GM10266 (cell line): Measurements from ENCODE around the gene SHANK2.

ENCODE experiments used
- DNase-seq: peaks from one replicate; pipeline ENCODE4 v3.0.0; 2012; ENCODE audit errors: extremely low spot score
- TF ChIP-seq, protein P1 (sequence below): IDR thresholded peaks from 2 replicates; pipeline ENCODE4 v1.5.1; 2012; ENCODE audit warnings: mild to moderate bottlenecking, low read depth; ENCODE audit not compliant: control insufficient read depth, insufficient read depth; ENCODE audit errors: missing control alignments

SHANK2 gene

DNA sequence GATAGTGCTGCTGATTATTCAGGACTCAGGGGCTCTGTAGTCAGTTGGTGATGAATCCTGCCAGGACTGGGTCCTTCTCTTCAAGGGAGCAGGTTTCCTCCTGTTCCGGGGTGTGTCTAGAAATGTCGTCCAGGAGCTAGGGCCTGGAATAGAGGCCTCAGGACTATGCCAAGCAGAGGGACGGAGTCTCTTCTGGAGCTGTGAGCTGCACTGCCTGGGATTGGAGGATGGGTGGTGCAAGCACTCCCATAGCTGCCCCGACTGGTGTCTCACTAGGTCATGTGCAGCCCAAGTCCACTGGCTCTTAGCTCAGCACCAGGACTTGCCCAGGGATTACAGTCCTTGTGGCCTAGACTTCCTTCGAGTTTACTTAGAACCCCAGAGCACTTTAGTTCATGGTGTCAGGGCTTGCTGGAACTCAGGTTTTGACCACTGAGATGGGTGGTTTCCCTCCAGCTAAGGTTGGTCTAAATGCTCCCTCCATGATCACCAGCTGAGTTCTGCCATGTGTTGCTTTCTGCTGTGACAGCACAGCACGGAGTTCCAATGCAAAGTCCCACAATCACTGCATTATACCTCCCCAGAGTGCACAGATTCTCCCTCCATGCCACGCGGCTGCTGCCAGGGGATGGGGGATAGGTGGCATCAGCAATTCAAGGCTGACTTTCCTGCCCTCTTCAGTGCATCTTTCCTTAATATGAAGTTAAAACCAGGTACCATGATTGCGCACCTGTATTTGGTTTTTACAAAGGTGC is 42.6 kb upstream of the SHANK2 start:
- no peak for DNase-seq
- TF ChIP-seq, protein P1, sequence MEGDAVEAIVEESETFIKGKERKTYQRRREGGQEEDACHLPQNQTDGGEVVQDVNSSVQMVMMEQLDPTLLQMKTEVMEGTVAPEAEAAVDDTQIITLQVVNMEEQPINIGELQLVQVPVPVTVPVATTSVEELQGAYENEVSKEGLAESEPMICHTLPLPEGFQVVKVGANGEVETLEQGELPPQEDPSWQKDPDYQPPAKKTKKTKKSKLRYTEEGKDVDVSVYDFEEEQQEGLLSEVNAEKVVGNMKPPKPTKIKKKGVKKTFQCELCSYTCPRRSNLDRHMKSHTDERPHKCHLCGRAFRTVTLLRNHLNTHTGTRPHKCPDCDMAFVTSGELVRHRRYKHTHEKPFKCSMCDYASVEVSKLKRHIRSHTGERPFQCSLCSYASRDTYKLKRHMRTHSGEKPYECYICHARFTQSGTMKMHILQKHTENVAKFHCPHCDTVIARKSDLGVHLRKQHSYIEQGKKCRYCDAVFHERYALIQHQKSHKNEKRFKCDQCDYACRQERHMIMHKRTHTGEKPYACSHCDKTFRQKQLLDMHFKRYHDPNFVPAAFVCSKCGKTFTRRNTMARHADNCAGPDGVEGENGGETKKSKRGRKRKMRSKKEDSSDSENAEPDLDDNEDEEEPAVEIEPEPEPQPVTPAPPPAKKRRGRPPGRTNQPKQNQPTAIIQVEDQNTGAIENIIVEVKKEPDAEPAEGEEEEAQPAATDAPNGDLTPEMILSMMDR, result no peak

DNA sequence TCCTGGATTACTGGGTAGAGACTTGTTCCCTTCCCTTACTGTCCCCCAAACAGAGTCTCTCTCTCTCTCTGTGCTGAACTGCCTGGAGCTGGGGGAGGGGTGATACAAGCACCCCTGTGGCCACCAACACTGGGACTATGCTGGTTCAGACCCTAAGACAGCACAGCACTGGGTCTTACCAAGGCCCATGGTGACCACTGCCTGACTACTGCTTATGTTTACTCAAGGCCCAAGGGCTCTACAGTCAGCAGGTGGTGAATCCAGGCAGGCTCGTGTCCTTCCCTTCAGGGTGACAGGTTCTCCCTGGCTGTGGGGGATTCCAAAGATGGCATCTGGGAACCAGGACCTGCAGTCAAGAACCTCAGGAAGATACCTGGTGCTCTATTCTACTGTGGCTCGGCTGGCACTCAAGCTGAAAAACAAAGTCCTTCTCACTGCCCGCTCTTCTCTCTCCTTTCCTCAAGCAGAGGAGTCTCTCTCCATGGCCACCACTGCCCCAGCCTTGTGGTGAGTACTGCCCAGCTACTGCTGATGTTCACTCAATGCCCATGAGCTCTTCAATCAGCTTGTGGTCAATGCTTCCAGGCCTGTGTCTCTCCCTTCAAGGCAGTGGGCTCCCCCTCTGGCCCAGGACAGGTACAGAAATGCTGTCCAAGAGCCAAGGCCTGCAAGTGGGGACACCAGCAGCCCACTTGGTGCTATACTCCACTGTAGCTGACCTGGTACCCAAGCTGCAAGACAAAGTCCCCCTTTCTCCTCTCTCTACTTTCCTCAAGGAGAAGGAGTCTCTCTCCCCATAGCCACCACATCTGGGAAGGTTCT is 41.8 kb upstream of the SHANK2 start:
- TF ChIP-seq, protein P1, result no peak

DNA sequence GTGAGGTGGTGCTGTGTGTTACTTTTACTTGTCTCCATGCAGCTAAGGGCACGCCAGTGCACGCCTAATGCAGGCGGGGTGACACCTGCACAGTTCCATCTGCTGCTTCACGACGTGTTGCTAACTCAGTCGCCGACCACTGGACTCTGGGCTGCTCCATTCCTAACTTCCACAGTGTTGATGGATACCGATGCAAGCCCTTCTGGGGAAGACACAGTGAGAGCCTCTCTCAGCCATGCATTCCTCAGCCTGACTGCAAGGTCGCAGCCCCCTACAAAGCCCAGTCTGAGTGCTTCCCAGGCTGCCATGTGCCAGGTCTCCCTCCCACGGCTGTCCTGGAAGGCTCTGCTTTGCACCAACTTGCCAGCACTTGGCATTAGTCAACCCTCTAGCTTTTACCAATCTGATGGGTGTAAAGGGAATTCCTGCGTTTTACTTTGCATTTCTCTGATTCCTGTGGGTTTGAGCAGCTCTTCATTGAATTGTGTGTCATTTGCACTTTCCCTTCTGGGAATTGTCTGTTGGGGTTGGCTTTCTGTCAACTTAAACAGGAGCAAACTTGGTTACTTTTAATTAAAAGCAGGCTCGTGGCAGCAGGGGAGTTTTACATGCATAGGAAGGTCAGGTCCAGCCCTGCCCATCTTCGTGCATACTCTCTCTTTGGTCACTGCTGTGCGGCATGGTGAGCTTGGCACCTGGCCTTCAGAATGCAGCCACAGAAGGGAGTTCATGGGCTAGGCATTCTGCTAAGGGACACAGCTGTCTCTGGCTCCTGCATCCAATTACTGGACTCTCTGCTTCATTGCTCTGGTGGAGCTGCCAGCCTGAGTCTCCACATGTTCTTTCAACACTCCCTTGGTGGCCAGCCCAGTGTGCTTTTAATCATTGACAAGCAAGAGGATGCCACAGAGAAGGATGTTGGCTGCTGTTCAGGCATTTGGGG is 34.6 kb upstream of the SHANK2 start:
- no peak for DNase-seq
- TF ChIP-seq, protein P1, result no peak

More for the DNA sequence above, 41.8 kb upstream of the SHANK2 start:
- DNase-seq, result no peak

DNA sequence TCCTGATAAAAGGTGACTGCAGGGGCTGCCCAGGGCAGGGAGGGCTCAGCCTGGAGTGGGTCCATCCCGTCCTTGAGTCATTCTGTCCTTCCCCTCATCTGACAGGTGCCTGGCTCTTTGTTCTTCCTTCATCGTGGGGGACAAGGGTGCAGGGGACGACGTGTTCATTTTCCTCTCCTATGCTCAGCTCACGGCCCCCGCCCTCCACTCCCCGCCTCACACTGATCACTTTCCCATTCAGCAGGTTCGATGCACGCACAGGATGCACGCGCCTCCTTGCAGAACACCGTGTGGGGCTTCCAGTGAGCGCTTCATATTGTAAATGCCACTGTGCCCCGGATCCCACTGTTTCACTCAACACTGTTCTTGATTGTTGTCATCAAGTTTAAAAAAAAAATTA is 32.7 kb upstream of the SHANK2 start:
- TF ChIP-seq, protein P1, result no peak
- no peak for DNase-seq

DNA sequence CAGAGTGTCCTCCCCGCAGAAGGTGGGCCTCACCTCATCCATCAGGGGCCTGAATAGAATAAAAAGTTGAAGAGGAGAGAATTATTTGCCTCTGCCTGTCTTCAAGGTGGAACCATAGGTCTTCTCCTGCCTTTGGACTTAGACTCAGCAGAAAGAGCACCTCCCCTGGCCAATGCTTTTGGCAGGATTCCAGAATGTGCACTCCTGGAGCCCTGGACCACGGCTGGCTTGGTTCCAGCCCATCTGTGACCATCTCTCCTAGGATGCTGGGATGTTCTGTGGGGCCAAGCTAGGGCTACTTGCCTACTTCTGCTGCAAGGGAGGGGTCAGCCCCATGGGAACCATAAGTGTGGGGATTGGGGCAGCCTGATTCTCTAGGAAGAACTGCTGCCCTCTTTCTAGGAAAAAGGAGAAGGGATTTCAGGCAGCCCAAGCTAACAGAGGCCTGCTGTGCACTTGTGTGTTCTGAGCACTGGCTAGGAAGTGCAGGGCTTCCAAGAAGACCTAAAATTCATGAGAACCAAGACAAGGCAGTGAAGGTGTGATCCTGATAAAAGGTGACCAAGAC is 32.2 kb upstream of the SHANK2 start:
- no peak for DNase-seq
- TF ChIP-seq, protein P1, result no peak

DNA sequence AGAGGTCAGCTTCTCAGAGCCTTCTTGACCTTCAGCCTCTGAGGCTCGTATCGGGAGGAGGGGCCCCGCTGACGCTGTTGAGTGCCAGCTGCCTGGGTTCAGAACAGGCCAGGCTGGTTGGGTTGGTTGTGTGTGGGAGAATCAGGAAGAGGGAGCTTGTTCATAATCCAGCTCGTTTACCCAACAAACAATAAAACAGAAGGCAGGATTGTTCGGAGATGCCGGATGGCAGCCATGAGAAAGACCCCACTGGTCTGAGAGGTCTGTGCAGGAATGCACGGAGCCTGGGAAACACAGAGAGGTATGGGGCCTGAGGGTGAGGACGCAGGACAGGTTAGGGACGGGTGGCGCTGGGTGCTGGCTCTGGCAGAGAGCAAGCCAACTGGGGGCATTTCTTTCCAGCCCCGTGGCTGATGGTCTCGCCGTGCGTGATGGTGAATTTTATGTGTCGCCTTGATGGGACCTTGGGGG is 31.6 kb upstream of the SHANK2 start:
- DNase-seq, result no peak
- TF ChIP-seq, protein P1, result no peak
